GM23338 (cell line): ENCODE measurements around the gene TEKTIP1.

ENCODE experiments used
- EZH2phosphoT487 ChIP-seq: fragments of 200-600 bp; sonication (generic); IDR thresholded peaks from one replicate; pipeline ENCODE4 v1.8.1; 2018; ENCODE audit warnings: antibody characterized with exemption; ENCODE audit not compliant: unreplicated experiment
- JUNB ChIP-seq: IDR thresholded peaks from one replicate; pipeline ENCODE4 v1.6.1; 2016; ENCODE audit warnings: antibody characterized with exemption; ENCODE audit not compliant: unreplicated experiment
- TF ChIP-seq, protein P1 (sequence below), 2 experiments: fragments of 200-600 bp in 1 of 2; sonication (generic) in 1 of 2; conservative IDR thresholded peaks; 2 replicates each; pipeline versions ENCODE4 v1.5.1 to v1.6.1; 2016 to 2017; ENCODE audit warnings: antibody characterized with exemption in 2 of 2, low read depth in 2 of 2, mild to moderate bottlenecking in 2 of 2, moderate library complexity in 1 of 2

DNA sequence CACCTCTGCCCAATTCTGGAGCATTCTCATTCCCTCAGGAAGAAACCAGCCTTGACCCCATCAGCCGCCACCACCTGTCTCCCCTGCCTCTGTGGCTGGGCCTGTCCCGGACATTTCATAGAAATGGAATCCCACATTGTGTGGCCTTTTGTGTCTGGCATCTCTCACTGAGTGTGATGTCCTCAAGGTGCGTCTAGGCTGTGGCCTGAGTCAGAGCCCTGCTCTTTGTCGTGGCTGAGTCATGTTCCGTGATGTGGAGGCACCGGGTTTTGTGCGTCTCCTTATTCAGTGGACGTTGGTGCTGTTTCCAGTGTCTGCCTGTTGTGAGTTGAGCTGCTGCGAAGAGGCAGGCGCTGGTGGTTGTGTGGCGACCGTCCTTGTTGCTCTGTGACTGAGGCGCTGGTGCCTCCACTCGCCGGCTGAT, 29.4 kb upstream of the TEKTIP1 start:
- TF ChIP-seq, protein P1, sequence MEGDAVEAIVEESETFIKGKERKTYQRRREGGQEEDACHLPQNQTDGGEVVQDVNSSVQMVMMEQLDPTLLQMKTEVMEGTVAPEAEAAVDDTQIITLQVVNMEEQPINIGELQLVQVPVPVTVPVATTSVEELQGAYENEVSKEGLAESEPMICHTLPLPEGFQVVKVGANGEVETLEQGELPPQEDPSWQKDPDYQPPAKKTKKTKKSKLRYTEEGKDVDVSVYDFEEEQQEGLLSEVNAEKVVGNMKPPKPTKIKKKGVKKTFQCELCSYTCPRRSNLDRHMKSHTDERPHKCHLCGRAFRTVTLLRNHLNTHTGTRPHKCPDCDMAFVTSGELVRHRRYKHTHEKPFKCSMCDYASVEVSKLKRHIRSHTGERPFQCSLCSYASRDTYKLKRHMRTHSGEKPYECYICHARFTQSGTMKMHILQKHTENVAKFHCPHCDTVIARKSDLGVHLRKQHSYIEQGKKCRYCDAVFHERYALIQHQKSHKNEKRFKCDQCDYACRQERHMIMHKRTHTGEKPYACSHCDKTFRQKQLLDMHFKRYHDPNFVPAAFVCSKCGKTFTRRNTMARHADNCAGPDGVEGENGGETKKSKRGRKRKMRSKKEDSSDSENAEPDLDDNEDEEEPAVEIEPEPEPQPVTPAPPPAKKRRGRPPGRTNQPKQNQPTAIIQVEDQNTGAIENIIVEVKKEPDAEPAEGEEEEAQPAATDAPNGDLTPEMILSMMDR (conservative IDR thresholded peaks at IDR 0.05; ENCODE audit: low read depth in 2 of 2): no peak
- TF ChIP-seq JUNB (no peak), EZH2phosphoT487 (no peak)
